Activated CD4-positive, alpha-beta T cell treated with anti-CD3 and anti-CD28 coated beads, Interleukin-2, Interleukin-6, amounts not matched to agents 100 ng/mL and 50 ng/mL, durations not matched to agents 16 hours and 8 hours (primary cell): ENCODE measurements around the gene RASSF8.

Experiments used
- DNase-seq: peaks from one replicate; pipeline ENCODE4 v3.0.0-alpha.2; 2020

Gene RASSF8, protein sequence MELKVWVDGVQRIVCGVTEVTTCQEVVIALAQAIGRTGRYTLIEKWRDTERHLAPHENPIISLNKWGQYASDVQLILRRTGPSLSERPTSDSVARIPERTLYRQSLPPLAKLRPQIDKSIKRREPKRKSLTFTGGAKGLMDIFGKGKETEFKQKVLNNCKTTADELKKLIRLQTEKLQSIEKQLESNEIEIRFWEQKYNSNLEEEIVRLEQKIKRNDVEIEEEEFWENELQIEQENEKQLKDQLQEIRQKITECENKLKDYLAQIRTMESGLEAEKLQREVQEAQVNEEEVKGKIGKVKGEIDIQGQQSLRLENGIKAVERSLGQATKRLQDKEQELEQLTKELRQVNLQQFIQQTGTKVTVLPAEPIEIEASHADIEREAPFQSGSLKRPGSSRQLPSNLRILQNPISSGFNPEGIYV

GRCh38 chr12:25958428-25959070, at the start of gene RASSF8:
Gene RASSF8 (plus strand): TSS chr12:25958682. CDS start chr12:26055344, 96,662 bp downstream.
- DNase-seq, result peak; percentile 38

DNA sequence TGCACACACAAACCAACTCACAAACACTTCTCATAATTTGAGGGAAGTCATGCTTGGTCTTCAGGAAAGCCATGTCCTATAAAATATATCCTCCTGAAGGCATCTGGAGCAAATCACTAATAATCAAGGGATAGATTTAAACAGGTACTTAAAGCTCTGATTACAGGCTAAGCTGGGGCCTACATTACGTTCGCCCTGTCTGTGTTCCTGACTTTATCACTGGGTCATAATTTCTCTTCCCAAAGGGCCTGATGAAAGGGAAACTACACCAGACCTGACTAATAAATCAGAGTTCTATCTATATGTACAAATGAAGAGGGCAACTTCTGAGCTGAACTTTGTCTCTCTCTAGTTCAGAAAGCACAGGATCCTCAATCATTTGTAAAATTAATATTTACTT, 43.9 kb upstream of the RASSF8 start:
- DNase-seq, result no peak

DNA sequence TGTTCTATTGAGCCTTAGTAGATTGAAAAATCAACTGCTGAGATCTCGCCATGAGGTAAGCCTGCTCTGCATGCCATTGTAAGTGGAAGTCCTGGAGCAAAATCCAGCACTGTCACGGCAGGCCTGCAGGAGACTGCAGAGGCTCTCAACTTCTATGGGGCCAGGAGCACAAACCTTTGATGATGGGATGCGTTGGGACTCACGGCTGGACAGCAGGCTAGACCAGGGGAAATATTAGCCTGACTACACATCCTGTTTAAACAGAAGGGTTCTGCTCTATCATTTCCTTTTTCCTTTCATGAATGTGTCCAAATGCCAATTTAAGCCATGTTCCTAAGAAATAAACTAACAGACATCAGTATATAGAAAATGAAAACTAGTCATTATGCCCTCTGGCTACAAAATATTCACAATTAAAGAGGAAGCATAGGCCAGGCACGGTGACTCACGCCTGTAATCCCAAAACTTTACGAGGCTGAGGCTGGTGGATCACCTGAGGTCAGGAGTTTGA, 33.9 kb upstream of the RASSF8 start:
- DNase-seq, result no peak

GRCh38 chr12:25925064-25925463, 33.4 kb upstream of the RASSF8 start:
- no peak for DNase-seq

- no peak for DNase-seq
Measured at GRCh38 chr12:25926536-25926935, 31.9 kb upstream of the RASSF8 start.

- no peak for DNase-seq
Measured at GRCh38 chr12:25929142-25929541, 29.3 kb upstream of the RASSF8 start.

GRCh38 chr12:25932971-25933370, 25.5 kb upstream of the RASSF8 start:
- no peak for DNase-seq

- DNase-seq, result no peak
Measured at GRCh38 chr12:25934456-25934855, 24.0 kb upstream of the RASSF8 start.

DNA sequence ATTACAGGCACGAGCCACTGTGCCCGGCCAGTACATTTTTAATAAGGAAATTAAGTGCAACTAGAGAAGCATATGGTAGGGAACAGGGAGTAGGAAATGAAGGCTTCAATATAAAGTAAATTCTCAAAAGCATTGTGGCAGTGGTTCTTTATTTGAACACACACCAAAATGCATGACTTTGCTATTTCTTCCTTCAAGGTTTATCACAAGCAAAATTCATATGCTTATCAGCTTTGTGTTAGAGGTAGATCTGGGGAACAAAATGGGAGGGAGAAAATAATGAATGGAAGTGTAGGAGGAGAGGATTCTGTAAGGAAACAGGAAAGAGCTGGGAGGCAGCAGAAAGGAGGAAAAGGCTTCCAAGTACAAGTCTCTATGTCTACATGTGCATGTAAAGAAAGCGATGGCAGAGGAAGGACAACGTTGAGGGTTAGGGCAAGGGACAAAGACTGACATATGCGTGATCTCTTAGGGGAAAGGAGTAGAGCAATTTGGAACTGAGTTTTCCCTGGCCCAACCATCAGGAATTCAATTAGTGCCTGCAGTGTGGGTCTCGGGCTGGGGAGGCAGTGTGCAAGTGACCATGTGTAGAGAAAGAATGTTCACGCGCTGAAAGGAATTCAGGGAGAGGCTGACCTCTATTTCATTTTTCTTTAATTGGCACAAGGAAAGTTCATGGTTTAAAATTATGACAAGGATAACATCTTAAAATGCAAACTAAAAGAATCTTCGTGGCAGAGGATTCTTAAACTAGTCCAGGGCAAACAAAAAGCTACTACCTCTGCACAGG, 22.9 kb upstream of the RASSF8 start:
- no peak for DNase-seq

GRCh38 chr12:25937096-25937495, 21.4 kb upstream of the RASSF8 start:
- DNase-seq, result no peak

DNA sequence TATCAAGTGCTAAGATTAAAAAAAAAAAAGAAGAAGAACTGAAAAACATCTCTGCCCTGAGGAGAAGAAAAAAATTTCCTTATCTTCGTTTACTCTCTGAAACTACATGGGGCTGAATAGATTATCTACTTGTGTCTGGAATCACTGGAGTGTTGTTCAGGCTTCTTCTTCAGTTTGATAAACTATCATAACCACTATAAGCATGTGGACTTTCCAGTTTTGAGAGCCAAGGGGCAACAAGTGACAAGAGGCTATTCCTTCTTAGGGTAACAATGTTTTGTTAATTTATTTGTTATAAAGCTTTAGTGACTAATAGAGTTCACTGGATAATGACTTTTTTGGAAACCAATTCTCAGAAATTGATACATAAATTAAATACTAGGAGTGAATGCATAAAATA, 19.9 kb upstream of the RASSF8 start:
- DNase-seq, result no peak

- no peak for DNase-seq
Measured at GRCh38 chr12:25939606-25940005, 18.9 kb upstream of the RASSF8 start.

GRCh38 chr12:25940886-25941285, 17.6 kb upstream of the RASSF8 start:
- DNase-seq, result no peak

DNA sequence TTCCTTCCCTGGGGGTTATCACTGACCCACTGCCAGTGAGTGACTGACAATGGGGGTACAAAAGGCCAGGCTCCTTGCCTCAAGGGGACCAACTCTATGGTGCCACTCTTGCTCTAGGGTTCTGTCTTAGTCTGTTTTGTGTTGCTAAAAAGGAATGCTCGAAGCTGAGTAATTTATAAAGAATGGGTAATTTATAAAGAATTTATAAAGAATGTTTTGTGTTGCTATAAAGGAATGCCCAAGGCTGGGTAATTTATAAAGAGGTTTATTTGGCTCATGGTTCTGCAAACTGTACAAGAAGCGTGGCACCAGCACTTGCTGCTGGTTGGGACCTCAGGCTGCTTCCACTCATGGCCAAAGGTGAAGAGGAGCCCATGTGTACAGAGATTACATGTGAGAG, 15.8 kb upstream of the RASSF8 start:
- no peak for DNase-seq

DNA sequence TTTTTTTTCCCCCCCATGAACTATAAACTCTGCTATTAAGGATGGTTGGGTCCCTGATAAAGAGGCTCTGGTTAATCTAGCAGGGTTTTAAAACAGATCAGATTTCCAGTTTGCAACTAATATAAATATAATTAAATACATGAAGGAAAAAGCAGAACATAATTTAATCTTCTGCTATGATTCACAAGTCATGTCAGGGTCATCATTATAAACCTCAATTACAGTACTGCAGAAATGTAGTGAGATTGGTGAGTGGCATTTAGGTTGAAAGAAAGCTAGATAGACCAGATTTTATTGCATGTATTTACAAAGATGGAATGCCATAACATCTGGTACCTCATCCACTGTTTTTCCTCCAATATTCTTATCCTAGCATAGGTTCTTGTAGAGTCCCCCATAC, 14.5 kb upstream of the RASSF8 start:
- DNase-seq, result no peak

GRCh38 chr12:25949343-25949742, 9.1 kb upstream of the RASSF8 start:
- DNase-seq, result no peak

DNA sequence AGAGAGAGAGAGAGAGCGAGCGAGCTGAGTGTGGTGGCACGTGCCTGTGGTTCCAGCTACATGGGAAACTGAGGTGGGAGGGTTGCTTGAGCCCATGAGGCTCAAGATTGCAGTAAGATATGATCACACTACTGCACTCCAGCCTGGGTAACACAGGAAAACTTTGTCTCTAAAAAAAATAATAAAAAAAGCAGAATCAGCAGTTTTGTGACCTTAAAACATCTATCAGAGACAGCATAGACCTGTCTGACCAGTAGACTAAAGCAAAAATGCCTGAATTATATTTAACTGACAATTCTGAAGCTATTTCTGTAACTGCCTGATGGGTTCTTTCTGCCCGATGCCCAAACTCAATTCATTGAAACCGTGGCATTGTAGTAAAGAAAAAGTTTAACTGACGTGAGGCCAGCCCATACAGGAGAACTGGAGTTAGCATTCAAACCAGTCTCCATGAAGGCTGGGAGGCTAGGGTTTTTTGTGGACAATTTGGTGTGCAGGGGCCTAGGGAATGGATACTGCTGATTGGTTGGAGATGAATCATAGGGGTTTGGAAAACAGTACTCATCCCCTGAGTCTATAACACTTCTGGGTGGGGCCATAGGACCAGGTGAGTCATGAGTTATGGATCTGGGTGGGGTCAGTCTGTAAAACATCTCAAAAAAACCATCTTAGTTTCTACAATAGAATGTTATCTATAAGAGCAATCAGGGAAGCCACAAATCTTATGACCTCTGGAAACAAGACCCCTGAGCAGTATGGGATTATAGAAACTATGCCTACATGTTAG, 8.0 kb upstream of the RASSF8 start:
- no peak for DNase-seq

DNA sequence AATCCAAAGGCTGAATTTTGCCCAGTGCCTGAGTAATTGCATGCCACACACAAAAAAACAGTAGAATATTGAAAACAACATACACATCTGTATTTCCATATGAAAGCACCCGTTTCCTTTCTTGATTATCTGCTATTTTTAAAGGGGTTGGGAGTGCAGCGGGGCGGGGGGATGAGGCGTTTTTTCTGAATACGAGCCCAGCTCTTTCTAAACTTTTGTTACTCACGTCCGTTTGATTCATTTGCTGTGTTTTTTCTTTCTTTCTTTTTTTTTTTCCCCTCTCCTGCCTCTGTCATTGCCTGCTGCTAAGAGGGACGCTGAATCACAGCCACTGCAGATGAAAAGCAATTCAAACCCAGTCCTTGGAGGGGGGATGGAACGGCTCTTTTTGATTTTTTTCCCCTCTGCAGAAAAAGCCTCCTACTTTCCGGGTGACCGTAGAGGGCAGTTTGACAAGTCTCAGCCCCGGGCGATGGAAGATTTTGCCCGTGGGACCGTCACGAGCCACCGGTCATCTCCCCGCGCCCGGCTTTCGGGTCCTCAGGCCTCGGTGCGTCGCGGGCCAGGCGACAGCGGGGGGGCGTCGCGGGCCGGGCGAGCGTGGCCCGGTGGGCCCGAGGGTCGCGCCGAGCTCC, 572 bp upstream of the RASSF8 start:
- no peak for DNase-seq

DNA sequence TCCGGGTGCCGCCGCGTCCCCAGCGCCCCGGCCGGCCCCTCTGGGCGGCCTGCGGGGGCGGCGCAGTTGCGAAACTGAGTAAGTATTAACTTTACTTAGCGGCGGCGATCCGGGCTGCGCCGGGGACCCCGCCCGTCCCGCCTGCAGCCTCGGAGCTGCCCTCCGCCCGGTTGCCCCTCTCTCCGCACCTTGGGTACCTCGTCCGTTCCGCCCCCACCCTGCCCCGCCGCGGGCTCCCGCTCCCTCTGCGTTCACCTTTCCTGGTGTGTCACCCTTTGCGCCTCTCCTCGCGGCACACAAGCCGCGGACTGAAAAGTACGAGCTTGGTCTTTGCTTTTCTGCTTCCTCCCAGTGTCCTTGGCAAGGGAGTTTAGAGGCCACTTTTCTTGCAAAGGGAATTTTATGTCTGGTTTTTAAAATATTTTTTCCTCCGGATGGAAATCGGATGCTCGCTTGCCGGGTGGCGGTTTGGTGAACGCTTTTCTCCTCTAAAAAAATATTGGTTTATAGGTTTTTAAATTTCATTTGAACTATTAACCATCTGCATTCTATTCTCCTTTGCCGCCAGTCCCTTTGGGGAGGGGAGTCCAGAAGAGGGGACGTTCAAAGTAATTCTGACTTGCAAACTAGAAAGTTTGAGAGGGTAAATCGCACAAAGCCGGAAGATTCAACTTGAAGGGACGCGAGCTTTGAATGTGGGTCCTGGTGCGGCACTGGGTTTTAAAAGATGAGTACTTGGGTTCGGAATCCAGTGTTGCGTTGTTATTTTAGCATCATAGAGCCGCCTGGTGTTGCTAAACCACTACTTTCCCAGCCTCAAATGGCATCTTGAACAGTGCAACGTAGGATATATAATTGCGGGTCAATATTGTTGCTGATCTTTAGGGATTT, 834 bp downstream of the RASSF8 start:
- peak; percentile 10 for DNase-seq

GRCh38 chr12:25960143-25960542, 1.7 kb downstream of the RASSF8 start:
- no peak for DNase-seq

- DNase-seq, result no peak
Measured at GRCh38 chr12:25960961-25961360, 2.5 kb downstream of the RASSF8 start.
